GM19035 (cell line): ENCODE measurements around the gene CDK5R1.
"Not testable (repeated sequence)": the region's sequence is repeated elsewhere in the genome, so short reads cannot be mapped to it uniquely, and the experiment has no call there.

Source experiments
- ATAC-seq: cut with Tn5 transposase; IDR thresholded peaks from one replicate; pipeline ENCODE4 v1.9.1; 2021; ENCODE audit not compliant: unreplicated experiment

The CDK5R1 gene

DNA sequence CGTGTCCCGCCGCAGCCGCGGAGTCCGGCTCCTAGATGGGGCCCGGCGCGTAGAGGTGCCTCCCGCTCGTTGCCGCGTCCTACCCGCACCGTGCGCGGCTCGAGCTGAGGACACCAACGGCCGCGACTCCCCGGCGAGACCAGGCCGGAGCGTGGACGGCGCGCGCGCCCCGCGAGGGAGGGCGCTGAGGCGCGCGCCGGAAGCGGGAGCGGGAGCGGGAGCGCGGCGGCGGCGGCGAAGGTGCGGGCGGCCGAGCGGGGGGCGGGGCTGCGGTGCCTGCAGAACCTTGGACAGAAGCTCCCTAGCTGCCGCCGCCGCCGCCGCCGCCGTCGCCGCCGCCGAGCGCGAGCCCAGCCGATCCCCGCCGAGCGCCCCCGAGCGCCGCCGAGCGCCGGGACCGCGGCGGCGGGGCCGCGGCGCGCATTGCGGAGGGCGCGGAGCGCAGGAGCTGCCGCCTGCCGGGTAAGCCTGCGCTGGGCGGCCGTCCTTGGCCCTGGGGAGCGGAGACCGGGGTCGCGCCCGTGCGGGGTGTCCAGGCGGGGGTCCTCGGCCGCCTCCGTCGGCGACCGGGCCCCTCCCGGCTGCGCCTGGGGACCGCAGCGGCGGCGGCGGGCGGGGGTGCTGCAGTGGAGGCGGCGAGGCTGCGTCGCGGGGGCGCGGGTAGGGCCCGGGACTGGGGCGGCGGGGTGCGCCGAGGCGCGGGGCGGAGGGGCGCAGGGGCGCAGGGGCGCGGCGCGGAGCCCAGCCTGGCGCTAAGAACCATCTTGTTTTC, at the start of gene CDK5R1:
Gene CDK5R1, plus strand, starts transcription at position 293 of the 772 bp plus-strand sequence. CDS start 628 bp downstream, outside the sequence.
- ATAC-seq = peak; percentile 49

DNA sequence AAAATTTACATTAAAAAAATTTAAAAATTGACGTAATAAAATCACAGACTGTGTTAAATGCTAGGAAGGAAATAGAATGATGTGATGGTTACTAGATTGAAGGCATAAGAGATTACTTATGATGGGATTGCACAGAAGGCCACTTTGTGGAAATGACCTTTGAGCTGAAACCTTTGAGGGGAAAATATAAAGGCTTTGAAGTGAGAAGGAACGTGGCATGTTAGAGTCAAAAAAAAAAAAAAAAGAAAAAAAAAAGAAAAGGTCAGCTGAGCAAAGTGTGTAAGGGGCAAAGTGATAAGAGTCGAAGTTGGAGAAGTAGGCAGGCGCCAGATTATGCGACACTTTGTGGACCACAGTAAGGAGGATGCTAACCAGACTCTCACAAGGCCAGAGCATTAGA, 46.1 kb upstream of the CDK5R1 start:
- no peak for ATAC-seq

DNA sequence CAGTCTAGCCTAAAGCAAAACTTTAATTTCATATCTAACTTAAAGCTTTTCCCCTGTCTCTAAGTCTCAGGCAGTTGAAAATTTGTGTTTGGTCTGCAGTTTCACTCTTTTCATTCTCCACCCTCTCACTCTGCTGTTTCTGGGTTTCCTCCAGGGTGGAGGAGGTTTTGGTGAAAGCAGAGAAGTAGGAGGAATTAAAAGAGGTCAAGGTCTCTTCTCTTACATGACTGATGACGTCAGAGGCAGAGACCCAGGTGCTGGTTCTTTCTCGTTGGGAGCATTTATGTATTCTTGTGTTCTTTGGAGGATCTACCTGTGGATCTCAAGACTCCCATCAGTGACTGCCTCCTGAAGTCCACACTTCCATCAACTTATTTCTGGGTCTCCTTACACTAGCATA, 44.9 kb upstream of the CDK5R1 start:
- ATAC-seq = no peak

DNA sequence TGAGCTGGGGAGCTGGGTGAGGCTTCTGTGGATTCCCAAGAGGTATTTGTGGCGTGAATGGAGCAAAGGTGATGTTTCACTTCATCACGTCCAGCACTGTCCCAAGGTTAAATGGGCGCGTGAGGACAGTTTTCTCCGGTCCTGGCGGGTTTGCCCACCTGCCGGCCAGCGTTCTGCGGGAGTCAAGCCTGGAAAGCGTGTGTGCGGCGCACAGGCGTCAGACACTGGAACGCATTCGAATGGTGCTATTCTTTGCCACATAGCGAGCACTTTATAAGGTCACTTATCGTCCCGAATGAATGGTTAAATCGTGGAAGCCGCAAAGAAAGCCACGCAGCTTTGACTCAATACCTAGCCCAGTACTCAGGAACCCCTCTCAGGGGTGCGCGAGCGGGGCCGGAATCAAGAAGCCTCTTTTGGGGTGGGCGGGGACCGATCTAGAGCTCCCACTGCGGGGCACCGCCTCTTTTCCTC, 42.9 kb upstream of the CDK5R1 start:
- ATAC-seq = no peak

DNA sequence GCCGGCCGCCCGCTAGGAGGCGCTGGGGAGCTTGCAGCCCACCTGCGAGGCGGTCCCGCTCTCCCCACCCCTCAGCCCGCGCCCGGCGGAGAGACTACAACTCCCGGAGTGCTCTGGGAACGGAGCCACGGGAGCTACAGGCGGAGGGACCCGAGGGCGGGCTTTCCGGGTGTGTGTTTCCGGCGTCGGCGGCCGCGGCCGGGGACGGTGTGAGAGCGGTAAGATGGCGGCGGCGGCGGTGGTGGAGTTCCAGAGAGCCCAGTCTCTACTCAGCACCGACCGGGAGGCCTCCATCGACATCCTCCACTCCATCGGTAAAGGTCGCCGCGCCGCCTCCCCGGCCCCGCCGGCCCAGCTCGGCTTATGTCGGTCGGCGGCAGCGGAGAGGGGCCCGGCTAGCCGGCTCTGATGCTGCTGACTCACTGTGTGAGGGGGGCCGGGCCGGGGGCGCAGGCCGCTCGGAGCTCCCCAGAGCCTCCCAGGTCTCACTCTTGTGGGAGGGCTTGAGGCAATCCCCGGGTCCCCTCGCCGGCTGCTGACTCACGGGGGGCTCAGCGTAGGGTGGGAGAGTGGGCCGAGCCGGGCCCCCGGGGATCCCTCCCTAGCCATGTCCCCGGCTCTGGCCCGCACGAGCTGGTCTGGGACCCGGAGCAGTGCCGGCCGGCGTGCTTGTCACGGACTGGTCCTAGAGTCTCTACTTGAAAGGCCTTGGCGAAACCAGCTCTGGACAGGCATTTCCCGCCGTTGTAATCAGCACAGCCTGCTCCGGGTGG, 42.3 kb upstream of the CDK5R1 start, which contains the start of gene PSMD11:
Gene PSMD11, plus strand, starts transcription at position 210 of the 773 bp plus-strand sequence. Its CDS starts 14 bp downstream, at position 224.
- ATAC-seq = peak; percentile 93

DNA sequence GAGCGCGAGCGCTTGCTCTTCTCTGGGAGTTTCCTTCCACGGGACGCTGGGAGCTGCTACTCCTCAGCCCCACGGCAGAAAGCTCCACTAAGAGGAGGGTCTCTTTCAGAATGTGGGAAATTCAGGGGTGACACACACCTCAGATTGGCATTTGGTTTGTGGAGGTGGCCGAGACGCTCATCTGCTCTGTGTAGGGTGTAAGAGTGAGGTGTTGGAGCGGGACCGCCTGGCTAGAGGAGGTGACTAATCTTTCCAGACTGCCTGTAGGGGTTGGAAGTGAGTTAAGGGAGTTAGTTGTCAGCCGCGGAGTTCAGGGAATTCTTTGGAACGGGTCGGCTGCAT, 41.7 kb upstream of the CDK5R1 start:
- peak; percentile 11 for ATAC-seq

DNA sequence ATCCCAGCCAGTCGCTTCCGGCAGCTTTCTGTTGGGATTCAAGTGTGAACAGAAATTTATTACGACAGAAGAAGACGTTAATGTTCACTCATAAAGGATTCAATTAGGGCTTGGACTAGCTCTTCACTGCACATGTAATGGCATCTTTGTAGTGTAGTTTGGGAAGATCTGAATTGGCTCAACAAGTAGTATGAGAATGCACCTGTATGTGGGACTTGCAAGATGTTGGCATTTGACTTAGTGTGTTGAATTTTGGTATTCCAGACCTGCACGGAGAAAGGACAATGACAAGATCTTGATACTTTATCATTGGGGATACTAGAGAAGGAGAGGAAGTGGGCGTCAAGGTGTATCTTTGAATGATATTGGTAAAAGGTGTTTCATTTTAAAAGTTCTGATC, 41.3 kb upstream of the CDK5R1 start:
- ATAC-seq = no peak

DNA sequence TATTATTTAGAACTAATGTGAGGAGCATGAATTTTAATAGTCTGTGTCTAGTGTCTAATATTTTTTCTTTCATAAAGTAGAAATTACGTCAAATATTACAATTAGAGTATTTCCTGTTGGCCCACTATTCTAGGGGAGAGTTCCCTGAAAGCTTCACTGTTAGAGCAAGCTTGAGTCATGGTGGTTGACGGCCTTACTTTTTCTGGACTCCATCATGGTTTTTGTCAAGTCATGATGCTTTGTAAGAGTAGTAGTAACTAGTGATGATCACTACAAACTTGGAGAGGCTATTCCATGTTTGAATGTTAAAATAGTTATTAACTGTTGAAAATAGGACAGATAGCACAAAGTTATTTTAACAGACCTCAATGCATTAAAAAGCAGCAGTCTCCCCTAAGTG, 40.8 kb upstream of the CDK5R1 start:
- ATAC-seq = no peak

DNA sequence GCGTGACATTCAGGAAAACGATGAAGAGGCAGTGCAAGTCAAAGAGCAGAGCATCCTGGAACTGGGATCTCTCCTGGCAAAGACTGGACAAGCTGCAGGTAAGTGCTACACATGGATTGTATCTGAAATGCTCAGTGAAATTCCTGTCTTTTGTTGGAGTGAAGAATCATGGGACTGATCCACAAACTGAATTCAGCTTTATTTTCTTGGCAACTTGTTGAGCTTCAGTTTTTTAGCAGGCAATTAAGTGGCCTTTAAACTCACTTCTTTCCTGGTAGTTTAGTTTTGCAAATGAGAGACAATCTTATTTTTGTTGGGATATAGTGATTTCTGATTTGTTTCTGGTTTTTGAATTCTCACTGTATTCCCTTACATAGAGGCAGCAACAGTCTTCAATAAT, 39.8 kb upstream of the CDK5R1 start:
- no peak for ATAC-seq

DNA sequence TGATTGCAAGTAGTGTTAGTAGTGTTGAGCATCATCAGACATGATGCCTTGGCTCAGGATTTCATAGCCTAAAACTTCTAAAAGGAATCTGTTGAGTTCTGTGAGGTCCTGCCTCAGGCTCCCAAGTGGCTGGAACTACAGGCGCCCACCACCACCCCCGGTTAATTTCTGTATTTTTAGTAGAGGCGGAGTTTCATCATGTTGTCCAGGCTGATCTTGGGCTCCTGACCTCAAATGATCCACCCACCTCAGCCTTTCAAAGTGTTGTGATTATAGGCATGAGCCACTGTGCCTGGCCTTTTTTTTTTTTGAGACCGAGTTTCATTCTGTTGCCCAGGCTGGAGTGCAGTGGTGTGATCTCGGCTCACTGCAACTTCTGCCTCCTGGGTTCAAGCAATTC, 36.8 kb upstream of the CDK5R1 start:
- no peak for ATAC-seq

DNA sequence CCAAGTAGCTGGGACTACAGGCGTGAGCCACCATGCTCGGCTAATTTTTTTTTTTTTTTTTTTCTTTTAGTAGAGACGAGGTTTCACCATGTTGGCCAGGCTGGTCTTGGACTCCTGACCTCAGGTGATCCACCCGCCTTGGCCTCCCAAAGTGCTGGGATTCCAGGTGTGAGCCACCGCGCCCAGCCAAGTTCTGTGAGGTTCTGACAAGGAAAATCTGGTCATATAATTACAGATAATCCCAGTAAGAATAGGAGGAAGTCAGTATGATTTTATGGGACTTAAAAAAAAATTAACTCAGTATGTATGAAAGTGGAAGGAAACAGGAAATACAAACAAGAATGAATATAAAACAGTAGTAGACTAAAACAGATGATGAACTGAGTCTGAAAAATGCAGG, 36.4 kb upstream of the CDK5R1 start:
- not testable (repeated sequence) for ATAC-seq

DNA sequence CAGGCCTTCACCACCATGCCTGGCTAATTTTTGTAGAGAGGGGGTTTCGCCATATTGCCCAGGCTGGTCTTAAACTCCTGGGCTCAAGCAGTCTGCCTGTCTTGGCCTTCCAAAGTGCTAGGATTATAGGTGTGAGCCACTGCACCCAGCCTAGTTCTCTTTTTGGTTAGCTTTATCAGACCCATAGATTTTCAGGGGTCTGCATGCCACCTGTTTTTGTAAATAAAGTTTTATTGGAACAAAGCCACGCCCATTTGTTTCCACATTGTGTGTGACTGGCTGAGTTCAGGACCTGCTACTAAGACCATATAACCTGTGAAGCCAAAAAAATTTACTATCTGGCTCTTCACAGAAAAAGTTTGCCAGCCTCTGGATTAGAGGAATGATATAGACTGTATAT, 34.9 kb upstream of the CDK5R1 start:
- ATAC-seq = no peak

DNA sequence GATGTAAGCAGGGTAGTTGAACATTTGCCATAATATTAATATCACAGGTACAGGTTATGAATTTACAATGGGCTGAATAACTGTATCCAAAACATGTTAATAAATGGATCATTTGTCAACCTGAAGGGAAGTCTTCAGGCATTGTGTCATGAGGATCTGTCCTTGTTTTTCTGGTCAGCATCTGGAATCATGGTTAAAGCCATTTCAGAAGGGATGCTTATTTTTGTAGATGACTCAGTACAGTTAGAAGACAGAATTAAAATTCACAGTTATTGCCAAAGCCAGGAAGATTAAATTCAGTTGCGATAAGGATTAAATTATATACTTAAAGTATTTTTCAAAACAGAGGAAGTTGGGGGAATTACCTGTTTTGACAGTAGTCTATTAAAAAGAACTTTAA, 34.5 kb upstream of the CDK5R1 start:
- no peak for ATAC-seq

DNA sequence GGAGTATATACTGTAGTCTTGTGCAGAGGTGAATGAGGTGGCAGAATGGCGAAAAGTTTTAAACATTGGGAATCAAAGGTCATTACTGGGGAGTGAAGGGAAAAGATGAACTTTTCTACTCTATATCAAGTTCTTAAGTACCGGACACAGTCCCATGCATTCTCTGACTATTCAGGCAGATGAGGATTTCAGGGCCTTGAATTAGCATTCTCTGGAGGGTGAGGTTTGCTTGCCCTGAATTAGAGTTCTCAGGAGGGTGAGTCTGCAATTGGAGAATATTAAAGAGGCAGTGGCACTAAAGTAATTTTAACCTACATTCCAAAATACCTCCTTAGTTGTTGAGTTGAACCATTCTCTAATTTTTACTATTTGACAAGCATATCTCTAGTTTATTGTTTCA, 33.4 kb upstream of the CDK5R1 start:
- no peak for ATAC-seq

DNA sequence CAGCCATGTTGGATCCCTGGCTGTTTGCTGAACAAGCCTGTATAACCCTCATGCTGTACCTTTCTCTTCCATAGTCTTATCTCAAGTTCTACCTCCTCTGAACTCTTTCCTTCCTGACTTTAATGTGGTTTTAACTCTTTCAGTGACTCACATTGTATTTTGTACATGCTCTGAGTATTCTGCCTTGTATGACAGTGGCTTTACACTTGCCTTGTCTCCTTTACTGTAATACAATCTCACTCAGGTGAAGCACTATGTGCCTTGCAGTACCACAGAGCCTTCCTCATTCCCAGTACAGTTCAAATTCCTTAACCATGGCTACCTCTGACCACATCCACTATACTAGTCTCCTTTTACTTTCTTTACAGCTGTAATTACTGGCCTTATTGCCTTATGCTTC, 28.4 kb upstream of the CDK5R1 start:
- no peak for ATAC-seq

DNA sequence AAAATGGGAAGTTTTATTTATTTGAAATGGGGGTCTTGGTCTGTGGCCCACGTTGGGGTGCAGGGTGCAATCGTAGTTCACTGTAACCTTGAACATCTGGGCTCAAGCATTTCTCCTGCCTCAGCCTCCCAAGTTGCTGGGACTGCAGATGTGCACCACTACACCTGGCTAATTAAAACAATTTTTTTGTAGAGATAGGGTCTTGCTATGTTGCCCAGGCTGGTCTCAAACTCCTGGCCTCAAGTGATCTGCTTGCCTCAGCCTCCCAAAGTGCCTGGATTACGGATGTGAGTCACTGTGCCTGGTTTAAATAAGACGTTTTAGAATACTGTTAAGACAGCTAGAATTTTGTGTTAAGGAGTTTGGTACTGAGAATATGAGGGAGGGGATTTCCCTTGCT, 26.7 kb upstream of the CDK5R1 start:
- ATAC-seq = no peak

DNA sequence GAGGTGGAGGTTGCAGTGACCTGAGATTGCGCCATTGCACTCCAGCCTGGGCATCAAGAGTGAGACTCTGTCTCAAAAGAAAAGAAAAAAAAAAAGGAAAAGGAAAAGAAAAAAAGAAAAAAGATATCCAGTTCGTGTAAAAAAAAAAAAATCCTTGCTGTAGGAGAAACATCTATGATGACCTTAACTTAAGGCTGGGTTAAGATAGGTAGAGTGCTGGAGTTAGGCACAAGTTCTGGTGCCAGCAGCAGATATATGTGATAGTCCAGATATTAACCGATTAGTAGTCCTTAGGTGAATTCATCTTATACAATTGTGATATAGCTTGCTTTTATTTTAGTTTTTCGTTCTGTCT, 25.3 kb upstream of the CDK5R1 start:
- no peak for ATAC-seq

DNA sequence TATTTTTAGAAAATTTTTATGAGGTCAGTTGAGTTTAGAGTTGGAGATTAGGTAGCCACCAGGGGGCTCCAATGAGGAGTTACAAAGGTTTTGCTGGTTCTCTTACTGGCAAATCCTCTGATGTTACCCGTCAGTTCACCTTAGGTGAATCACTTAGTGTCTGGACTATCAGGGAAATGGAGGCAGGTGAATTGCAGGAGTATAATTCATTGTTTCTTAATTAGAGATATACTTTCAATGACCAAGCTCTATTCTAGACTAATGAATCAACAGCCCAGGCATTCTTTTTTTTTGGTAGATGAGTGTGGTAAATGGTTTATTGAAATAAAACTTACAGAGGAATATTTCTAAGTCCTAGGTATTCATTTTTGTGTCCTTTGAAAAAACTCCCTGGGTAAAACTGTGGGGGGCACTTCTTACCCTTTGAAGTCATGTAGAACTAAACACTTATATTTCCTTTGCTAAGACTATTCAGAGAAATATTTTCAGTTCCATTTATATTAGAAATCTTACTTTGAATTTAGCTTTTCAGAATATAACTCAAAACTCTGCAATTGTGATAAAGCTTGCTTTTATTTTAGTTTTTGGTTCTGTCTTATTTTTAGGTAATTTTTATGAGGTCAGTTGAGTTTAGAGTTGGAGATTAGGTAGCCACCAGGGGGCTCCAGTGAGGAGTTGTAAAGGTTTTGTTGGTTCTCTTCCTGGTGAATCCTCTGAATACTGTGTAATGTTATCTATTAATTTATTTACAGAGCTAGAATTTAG, 24.8 kb upstream of the CDK5R1 start:
- no peak for ATAC-seq

DNA sequence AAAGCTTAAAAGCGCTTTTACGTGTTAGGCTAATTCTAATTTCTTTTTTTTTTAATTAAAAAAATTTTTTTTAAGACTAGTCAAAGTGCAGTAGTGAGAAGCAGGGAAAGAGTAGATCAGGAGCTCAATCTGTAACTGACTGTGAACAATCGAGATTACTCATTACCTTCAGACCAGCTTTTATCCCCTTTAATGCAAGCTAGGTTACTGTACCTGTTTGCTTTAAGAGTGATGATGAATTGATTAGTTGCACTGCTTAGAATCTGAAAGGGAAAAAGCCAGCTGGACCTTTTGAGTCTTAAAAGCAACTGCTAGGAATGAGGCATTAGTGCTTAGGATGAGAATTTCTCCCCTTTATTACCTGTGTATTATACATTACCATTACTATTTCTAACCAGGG, 23.5 kb upstream of the CDK5R1 start:
- ATAC-seq = no peak

DNA sequence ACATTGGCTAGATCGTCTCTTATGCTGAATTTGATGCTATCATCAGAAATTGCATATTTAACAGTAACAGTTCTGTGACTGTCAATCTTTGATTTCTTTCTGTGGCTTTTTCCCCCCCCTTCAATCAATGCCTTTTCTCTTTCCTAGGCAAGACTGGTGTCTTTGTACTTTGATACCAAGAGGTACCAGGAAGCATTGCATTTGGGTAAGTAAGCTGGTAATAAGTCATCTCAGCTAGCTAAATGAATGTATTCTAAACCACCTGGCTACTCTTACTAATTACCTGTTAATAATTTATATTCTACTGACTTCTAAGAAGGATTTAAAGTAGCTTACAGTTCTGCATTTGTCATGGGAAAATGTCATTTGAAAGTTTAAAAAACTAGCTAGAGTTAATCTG, 22.4 kb upstream of the CDK5R1 start:
- ATAC-seq = no peak

DNA sequence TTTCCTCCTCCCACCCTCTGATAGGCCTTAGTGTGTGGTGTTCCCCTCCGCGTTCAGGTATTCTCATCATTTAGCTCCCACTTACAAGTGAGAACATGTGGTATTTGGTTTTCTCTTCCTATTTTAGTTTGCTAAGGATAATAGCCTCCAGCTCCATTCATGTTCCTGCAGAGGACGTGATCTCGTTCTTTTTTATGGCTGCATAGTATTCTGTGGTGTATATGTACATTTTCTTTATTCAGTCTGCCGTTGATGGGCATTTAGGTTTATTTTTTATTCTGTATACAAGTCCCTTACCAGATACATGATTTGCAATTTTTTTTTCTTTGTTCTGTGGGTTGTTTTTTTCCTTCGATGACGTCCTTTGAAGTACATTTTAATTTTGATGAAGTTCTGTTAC, 18.8 kb upstream of the CDK5R1 start:
- ATAC-seq = no peak
